ENCODE measurements around the gene CPXM2. TPM values are rescaled to one million over a fixed set of nuclear protein-coding genes. Genes with fewer than 3 reads are reported as not detected.

The CPXM2 gene
- total and polyA plus RNA-seq, 4 donors: 0.05 to 0.92 (median 0.44) TPM

GRCh38 chr10:123838596-123839310 lies 52.9 kb downstream of the CPXM2 start:
- Histone ChIP-seq H3K4me3 (ENCODE audit: low read depth in 1 of 3, low read length in 3 of 3) (no peak overlapping the region), H3K4me1 (ENCODE audit: control insufficient read depth in 4 of 4, insufficient read depth in 4 of 4, low read length in 3 of 4) (no peaks in the 10 kb centered on the region), H3K9ac (ENCODE audit: low read depth in 1 of 2, low read length in 2 of 2) (no peak overlapping the region), H3K9me3 (ENCODE audit: control insufficient read depth in 4 of 4, low read length in 3 of 4) (no peaks in the 10 kb centered on the region), H3K27me3 (ENCODE audit: control insufficient read depth in 4 of 4, insufficient read depth in 4 of 4, low read length in 3 of 4) (peaks cover 0 to 6% (median 3%) of the 10 kb centered on the region in 4 donors), H3K36me3 (ENCODE audit: control insufficient read depth in 4 of 4, insufficient read depth in 3 of 4, low read depth in 1 of 4, low read length in 3 of 4) (no peaks in the 10 kb centered on the region), H3K27ac (ENCODE audit: low read depth in 1 of 2, low read length in 2 of 2) (no peak overlapping the region)
- no peak for DNase-seq (ENCODE audit: low spot score)
- 77% methylated on average over 13 of the region's 13 CpGs for WGBS
- TF ChIP-seq MAX (IDR thresholded peaks at IDR 0.05) (no peak), CTCF (IDR thresholded peaks at IDR 0.05; ENCODE audit: low read depth, low read length, missing input control) (no peak), ZBTB33 (IDR thresholded peaks at IDR 0.05) (no peak), JUND (IDR thresholded peaks at IDR 0.05) (no peak), HNF4G (IDR thresholded peaks at IDR 0.05) (no peak), RXRA (IDR thresholded peaks at IDR 0.05) (no peak), TAF1 (conservative IDR thresholded peaks at IDR 0.05) (no peak), GABPA (IDR thresholded peaks at IDR 0.05 in 1 of 2, conservative IDR thresholded peaks at IDR 0.05 in 1 of 2) (no peak), YY1 (IDR thresholded peaks at IDR 0.05) (no peak)

GRCh38 chr10:123837756-123838155 lies 53.9 kb downstream of the CPXM2 start:
- H3K9ac ChIP-seq (ENCODE audit: low read depth in 1 of 2, low read length in 2 of 2): no peak overlapping the region
- H3K27me3 ChIP-seq (ENCODE audit: control insufficient read depth in 4 of 4, insufficient read depth in 4 of 4, low read length in 3 of 4): peaks cover 0 to 6% (median 4%) of the 10 kb centered on the region in 4 donors
- H3K9me3 ChIP-seq (ENCODE audit: control insufficient read depth in 4 of 4, low read length in 3 of 4): no peaks in the 10 kb centered on the region
- no peaks in the 10 kb centered on the region for H3K4me1 ChIP-seq (ENCODE audit: control insufficient read depth in 4 of 4, insufficient read depth in 4 of 4, low read length in 3 of 4)
- WGBS: 86% methylated on average over 6 of the region's 6 CpGs
- TF ChIP-seq MAX (IDR thresholded peaks at IDR 0.05) (no peak), CTCF (IDR thresholded peaks at IDR 0.05; ENCODE audit: low read depth, low read length, missing input control) (no peak), FOXA2 (IDR thresholded peaks at IDR 0.05) (no peak), FOXA1 (IDR thresholded peaks at IDR 0.05) (no peak), YY1 (IDR thresholded peaks at IDR 0.05) (no peak), RXRA (IDR thresholded peaks at IDR 0.05) (no peak), REST (IDR thresholded peaks at IDR 0.05) (no peak), GABPA (IDR thresholded peaks at IDR 0.05 in 1 of 2, conservative IDR thresholded peaks at IDR 0.05 in 1 of 2) (no peak), HNF4G (IDR thresholded peaks at IDR 0.05) (no peak), NR2F2 (IDR thresholded peaks at IDR 0.05) (no peak), ATF3 (IDR thresholded peaks at IDR 0.05) (no peak), HNF4A (conservative IDR thresholded peaks at IDR 0.05) (no peak), RAD21 (IDR thresholded peaks at IDR 0.05) (no peak), SP1 (IDR thresholded peaks at IDR 0.05) (no peak), TAF1 (conservative IDR thresholded peaks at IDR 0.05) (no peak), JUND (IDR thresholded peaks at IDR 0.05) (no peak), EGR1 (IDR thresholded peaks at IDR 0.05; ENCODE audit: low read depth in 2 of 2) (no peak), ZBTB33 (IDR thresholded peaks at IDR 0.05) (no peak)
- no peak overlapping the region for H3K4me3 ChIP-seq (ENCODE audit: low read depth in 1 of 3, low read length in 3 of 3)
- no peak for DNase-seq (ENCODE audit: low spot score)
- no peak overlapping the region for H3K27ac ChIP-seq (ENCODE audit: low read depth in 1 of 2, low read length in 2 of 2)
- H3K36me3 ChIP-seq (ENCODE audit: control insufficient read depth in 4 of 4, insufficient read depth in 3 of 4, low read depth in 1 of 4, low read length in 3 of 4): no peaks in the 10 kb centered on the region
